DND-41 (cell line): ENCODE results near the gene SMG6.

Source experiments
- ATAC-seq: fragments of 200-7000 bp; cut with Tn5 transposase; 3 replicates; pipeline ENCODE4 v1.9.1; 2021; ENCODE audit warnings: low read depth; ENCODE audit not compliant: insufficient read depth
- DNase-seq: peaks from one replicate; pipeline ENCODE4 v3.0.0-alpha.2; 2020
- H2AFZ ChIP-seq: 2 replicates; pipeline ENCODE4 v1.6.0; 2012; ENCODE audit warnings: low read depth, low read length
- H3K27ac ChIP-seq: 2 replicates; pipeline ENCODE4 v1.5.1; 2012; ENCODE audit warnings: low read length, inconsistent platforms
- H3K27me3 ChIP-seq: fragments of 200-600 bp; sonication (generic); 2 replicates; pipeline ENCODE4 v1.6.0; 2012; ENCODE audit warnings: low read length, mild to moderate bottlenecking, inconsistent platforms; ENCODE audit not compliant: insufficient read depth, poor library complexity
- H3K36me3 ChIP-seq: 2 replicates; pipeline ENCODE4 v1.5.1; 2012; ENCODE audit warnings: low read length, inconsistent platforms; ENCODE audit not compliant: insufficient read depth
- H3K4me1 ChIP-seq: 2 replicates; pipeline ENCODE4 v1.5.1; 2012; ENCODE audit warnings: mild to moderate bottlenecking, low read length; ENCODE audit not compliant: insufficient read depth
- H3K4me2 ChIP-seq: 2 replicates; pipeline ENCODE4 v1.6.0; 2012; ENCODE audit warnings: mild to moderate bottlenecking, moderate library complexity, low read length, inconsistent platforms; ENCODE audit not compliant: insufficient read depth
- H3K4me3 ChIP-seq, 2 experiments: fragments of 200-600 bp in 1 of 2; shearing (Covaris generic) in 1 of 2; 2 replicates each; pipeline ENCODE4 v1.5.1; 2012 to 2016; ENCODE audit warnings: inconsistent platforms in 2 of 2, low read length in 2 of 2, mild to moderate bottlenecking in 2 of 2, low read depth in 1 of 2, moderate library complexity in 1 of 2
- H3K79me2 ChIP-seq: 2 replicates; pipeline ENCODE4 v1.6.0; 2012; ENCODE audit warnings: low read length, inconsistent platforms; ENCODE audit not compliant: insufficient read depth
- H3K9ac ChIP-seq: 2 replicates; pipeline ENCODE4 v1.6.0; 2012; ENCODE audit warnings: low read depth, mild to moderate bottlenecking, inconsistent platforms, low read length, moderate library complexity
- H3K9me3 ChIP-seq: 2 replicates; pipeline ENCODE4 v1.5.1; 2012; ENCODE audit warnings: low read length, moderate library complexity, mild to moderate bottlenecking, inconsistent platforms; ENCODE audit not compliant: insufficient read depth, severe bottlenecking
- H4K20me1 ChIP-seq: 2 replicates; pipeline ENCODE4 v1.6.0; 2012; ENCODE audit warnings: low read length; ENCODE audit not compliant: insufficient read depth
- CTCF ChIP-seq: IDR thresholded peaks from 2 replicates; pipeline ENCODE4 v1.5.1; 2012; ENCODE audit warnings: borderline replicate concordance, low read length, moderate library complexity, mild to moderate bottlenecking; ENCODE audit not compliant: poor library complexity, severe bottlenecking; ENCODE audit errors: extremely low read depth
- EZH2 ChIP-seq: IDR thresholded peaks from 3 replicates; pipeline ENCODE4 v1.6.1; 2012; ENCODE audit warnings: borderline replicate concordance, low read depth, mild to moderate bottlenecking, moderate library complexity, low read length, inconsistent platforms; ENCODE audit not compliant: severe bottlenecking

Gene SMG6

GRCh38 chr17:2210726-2211125 lies 92.9 kb downstream of the SMG6 start:
- H3K4me3 ChIP-seq, result no peak overlapping the region
- H3K4me2 ChIP-seq, result no peak overlapping the region
- peaks cover 18% of the 10 kb centered on the region for H3K4me1 ChIP-seq

GRCh38 chr17:2207815-2208515 lies 95.6 kb downstream of the SMG6 start:
- Histone ChIP-seq H3K9me3 (no peaks in the 10 kb centered on the region), H3K4me2 (no peak overlapping the region), H3K36me3 (peaks cover 44% of the 10 kb centered on the region), H2AFZ (no peak overlapping the region), H3K79me2 (peaks cover 25% of the 10 kb centered on the region), H3K27me3 (no peaks in the 10 kb centered on the region), H3K4me3 (no peak overlapping the region), H3K9ac (no peak overlapping the region), H4K20me1 (no peaks in the 10 kb centered on the region; the same call in 1 of the 2 replicates), H3K4me1 (peaks cover 6% of the 10 kb centered on the region), H3K27ac (no peak overlapping the region)
- DNase-seq, result no peak
- ATAC-seq, result no peak
- no peak for TF ChIP-seq EZH2
- TF ChIP-seq CTCF, result no peak

More at GRCh38 chr17:2210726-2211125, 92.9 kb downstream of the SMG6 start:
- Histone ChIP-seq H3K79me2 (peaks cover 40% of the 10 kb centered on the region), H3K27me3 (no peaks in the 10 kb centered on the region), H2AFZ (no peak overlapping the region), H3K27ac (no peak overlapping the region), H3K9ac (no peak overlapping the region), H4K20me1 (no peaks in the 10 kb centered on the region), H3K36me3 (peaks cover 41% of the 10 kb centered on the region), H3K9me3 (no peaks in the 10 kb centered on the region)
- DNase-seq (no peak), ATAC-seq (no peak)
- TF ChIP-seq CTCF, result no peak
- TF ChIP-seq EZH2, result no peak

GRCh38 chr17:2204393-2204792 lies 99.2 kb downstream of the SMG6 start:
- no peak for TF ChIP-seq EZH2
- no peak for TF ChIP-seq CTCF
- DNase-seq (no peak), ATAC-seq (no peak)
- peaks cover 16% of the 10 kb centered on the region for H3K4me1 ChIP-seq
- H3K9ac ChIP-seq, result no peak overlapping the region
- H3K4me2 ChIP-seq, result no peak overlapping the region
- peaks cover 27% of the 10 kb centered on the region for H3K36me3 ChIP-seq
- no peaks in the 10 kb centered on the region; the same call in 1 of the 2 replicates for H4K20me1 ChIP-seq
- no peaks in the 10 kb centered on the region for H3K27me3 ChIP-seq
- no peak overlapping the region for H3K4me3 ChIP-seq
- H3K79me2 ChIP-seq, result peaks cover 3% of the 10 kb centered on the region; the same call in 1 of the 2 replicates
- no peak overlapping the region for H2AFZ ChIP-seq
- H3K9me3 ChIP-seq, result no peaks in the 10 kb centered on the region
- no peak overlapping the region for H3K27ac ChIP-seq
